Stimulated activated naive CD8-positive, alpha-beta T cell treated with anti-CD3 and anti-CD28 coated beads, Interleukin-15, amount 100 ng/mL, for 72 hours (primary cell): ENCODE measurements around the gene SSB.
"Not testable (repeated sequence)": the region's sequence is repeated elsewhere in the genome, so short reads cannot be mapped to it uniquely, and the experiment has no call there.

Experiments
- ATAC-seq: fragments of 150-1000 bp; cut with Tn5 transposase; 2 replicates; pipeline ENCODE4 v1.10.0; 2021; ENCODE audit warnings: mild to moderate bottlenecking, moderate library complexity
- DNase-seq, 2 donors: peaks; one replicate each; pipeline ENCODE4 v3.0.0; 2021 to 2022
- H3K27ac Mint-ChIP-seq, 2 donors: one replicate each; pipeline ENCODE4 v1.8.0; 2022; ENCODE audit warnings: mild to moderate bottlenecking in 2 of 2, mixed read lengths in 2 of 2, moderate library complexity in 2 of 2
- H3K27me3 Mint-ChIP-seq: one replicate; pipeline ENCODE4 v1.8.0; 2022; ENCODE audit warnings: mixed read lengths
- H3K4me1 Mint-ChIP-seq: one replicate; pipeline ENCODE4 v1.8.0; 2022; ENCODE audit warnings: mild to moderate bottlenecking, mixed read lengths
- H3K4me3 Mint-ChIP-seq, 2 donors: one replicate each; pipeline ENCODE4 v1.8.0; 2022; ENCODE audit warnings: mild to moderate bottlenecking in 2 of 2, mixed read lengths in 2 of 2, moderate library complexity in 1 of 2
- H3K9me3 Mint-ChIP-seq, 2 donors: one replicate each; pipeline ENCODE4 v1.8.0; 2022; ENCODE audit warnings: mixed read lengths in 2 of 2

Gene SSB

GRCh38 chr2:169772651-169773050 lies 26.0 kb upstream of the SSB start:
- Mint-ChIP-seq H3K27me3 (peaks cover 13% of the 10 kb centered on the region), H3K9me3 (no peaks in the 10 kb centered on the region), H3K4me1 (peaks cover 13% of the 10 kb centered on the region), H3K4me3 (no peak overlapping the region), H3K27ac (no peak overlapping the region)
- no peak for ATAC-seq
- no peak for DNase-seq

- H3K4me1 Mint-ChIP-seq = no peaks in the 10 kb centered on the region
- H3K9me3 Mint-ChIP-seq = no peaks in the 10 kb centered on the region
- H3K27me3 Mint-ChIP-seq = no peaks in the 10 kb centered on the region
- H3K4me3 Mint-ChIP-seq = no peak overlapping the region
- H3K27ac Mint-ChIP-seq = no peak overlapping the region
- DNase-seq = no peak
- no peak for ATAC-seq
Measured at GRCh38 chr2:169775354-169775753, 23.3 kb upstream of the SSB start.

- no peak overlapping the region for H3K4me3 Mint-ChIP-seq
- no peak overlapping the region for H3K27ac Mint-ChIP-seq
- H3K27me3 Mint-ChIP-seq = no peaks in the 10 kb centered on the region
- no peak for ATAC-seq
- no peaks in the 10 kb centered on the region for H3K9me3 Mint-ChIP-seq
- H3K4me1 Mint-ChIP-seq = no peaks in the 10 kb centered on the region
- no peak for DNase-seq
Measured at GRCh38 chr2:169775765-169776164, 22.9 kb upstream of the SSB start.

- Mint-ChIP-seq H3K4me3 (no peak overlapping the region), H3K27me3 (no peaks in the 10 kb centered on the region), H3K4me1 (no peaks in the 10 kb centered on the region), H3K9me3 (no peaks in the 10 kb centered on the region), H3K27ac (no peak overlapping the region)
- no peak for DNase-seq
- ATAC-seq = no peak
Measured at GRCh38 chr2:169776252-169776761, 22.4 kb upstream of the SSB start.

GRCh38 chr2:169778446-169778845 lies 20.2 kb upstream of the SSB start:
- H3K27ac Mint-ChIP-seq = no peak overlapping the region
- ATAC-seq = no peak

GRCh38 chr2:169781249-169782013 lies 17.2 kb upstream of the SSB start:
- DNase-seq (no peak), ATAC-seq (no peak)
- H3K27me3 Mint-ChIP-seq = no peaks in the 10 kb centered on the region
- H3K4me1 Mint-ChIP-seq = no peaks in the 10 kb centered on the region
- H3K4me3 Mint-ChIP-seq = no peak overlapping the region
- no peaks in the 10 kb centered on the region for H3K9me3 Mint-ChIP-seq
- H3K27ac Mint-ChIP-seq = no peak overlapping the region

More at GRCh38 chr2:169778446-169778845, 20.2 kb upstream of the SSB start:
- Mint-ChIP-seq H3K4me1 (no peaks in the 10 kb centered on the region), H3K9me3 (no peaks in the 10 kb centered on the region), H3K27me3 (no peaks in the 10 kb centered on the region), H3K4me3 (no peak overlapping the region)
- DNase-seq = no peak

- no peaks in the 10 kb centered on the region for H3K4me1 Mint-ChIP-seq
- H3K27ac Mint-ChIP-seq = no peak overlapping the region
- H3K27me3 Mint-ChIP-seq = peaks cover under 1% of the 10 kb centered on the region
- H3K4me3 Mint-ChIP-seq = no peak overlapping the region
- H3K9me3 Mint-ChIP-seq = no peaks in the 10 kb centered on the region
- no peak for ATAC-seq
- DNase-seq = no peak
Measured at GRCh38 chr2:169782513-169782912, 16.2 kb upstream of the SSB start.

GRCh38 chr2:169790581-169790980 lies 8.1 kb upstream of the SSB start:
- Mint-ChIP-seq H3K4me3 (no peak overlapping the region), H3K9me3 (no peaks in the 10 kb centered on the region), H3K27ac (no peak overlapping the region), H3K4me1 (peaks cover 8% of the 10 kb centered on the region), H3K27me3 (peaks cover 34% of the 10 kb centered on the region)
- DNase-seq = no peak
- no peak for ATAC-seq

GRCh38 chr2:169795181-169795580 lies 3.5 kb upstream of the SSB start:
- Mint-ChIP-seq H3K9me3 (no peaks in the 10 kb centered on the region), H3K4me3 (no peak overlapping the region), H3K27ac (no peak overlapping the region), H3K4me1 (peaks cover 8% of the 10 kb centered on the region), H3K27me3 (peaks cover 8% of the 10 kb centered on the region)
- no peak for DNase-seq
- no peak for ATAC-seq

GRCh38 chr2:169796441-169796840 lies 2.2 kb upstream of the SSB start:
- DNase-seq (no peak), ATAC-seq (no peak)
- Mint-ChIP-seq H3K4me3 (no peak overlapping the region), H3K27me3 (no peaks in the 10 kb centered on the region), H3K9me3 (no peaks in the 10 kb centered on the region), H3K4me1 (peaks cover 8% of the 10 kb centered on the region), H3K27ac (no peak overlapping the region)

- H3K4me3 Mint-ChIP-seq = peak overlapping the region; percentile 13 to 16
- ATAC-seq = no peak
- peaks cover 18% of the 10 kb centered on the region for H3K4me1 Mint-ChIP-seq
- no peaks in the 10 kb centered on the region for H3K9me3 Mint-ChIP-seq
- no peaks in the 10 kb centered on the region for H3K27me3 Mint-ChIP-seq
- H3K27ac Mint-ChIP-seq = no peak overlapping the region
- no peak for DNase-seq
Measured at GRCh38 chr2:169797601-169798000, 1.1 kb upstream of the SSB start.

GRCh38 chr2:169798397-169798717 lies 314 bp upstream of the SSB start:
- peak overlapping the region; percentile 92 to 95 for H3K27ac Mint-ChIP-seq
- ATAC-seq (no peak), DNase-seq (no peak)
- H3K9me3 Mint-ChIP-seq = no peaks in the 10 kb centered on the region
- peak overlapping the region; percentile 92 to 95 for H3K4me3 Mint-ChIP-seq
- no peaks in the 10 kb centered on the region for H3K27me3 Mint-ChIP-seq
- peaks cover 23% of the 10 kb centered on the region for H3K4me1 Mint-ChIP-seq

- no peaks in the 10 kb centered on the region for H3K27me3 Mint-ChIP-seq
- H3K27ac Mint-ChIP-seq = no peak overlapping the region
- H3K4me3 Mint-ChIP-seq = no peak overlapping the region
Measured at GRCh38 chr2:169803480-169803879, 4.8 kb downstream of the SSB start.

GRCh38 chr2:169806586-169806985 lies 7.9 kb downstream of the SSB start:
- Mint-ChIP-seq H3K4me1 (peaks cover 15% of the 10 kb centered on the region), H3K27me3 (no peaks in the 10 kb centered on the region), H3K9me3 (no peaks in the 10 kb centered on the region), H3K27ac (peak overlapping the region; percentile 40 to 42), H3K4me3 (no peak overlapping the region)
- DNase-seq (no peak), ATAC-seq (no peak)

More at GRCh38 chr2:169803480-169803879, 4.8 kb downstream of the SSB start:
- Mint-ChIP-seq H3K4me1 (peaks cover 18% of the 10 kb centered on the region), H3K9me3 (no peaks in the 10 kb centered on the region)
- no peak for ATAC-seq
- DNase-seq = no peak

- Mint-ChIP-seq H3K4me1 (no peaks in the 10 kb centered on the region), H3K27me3 (no peaks in the 10 kb centered on the region), H3K27ac (no peak overlapping the region), H3K4me3 (no peak overlapping the region), H3K9me3 (no peaks in the 10 kb centered on the region)
- DNase-seq = no peak
- ATAC-seq = no peak
Measured at GRCh38 chr2:169808221-169808620, 9.6 kb downstream of the SSB start.

GRCh38 chr2:169815849-169816248 lies 17.2 kb downstream of the SSB start:
- DNase-seq (peak in 1 of 2 donors; percentile 20), ATAC-seq (peak; percentile 89)
- Mint-ChIP-seq H3K9me3 (no peaks in the 10 kb centered on the region), H3K4me1 (peaks cover 26% of the 10 kb centered on the region), H3K27ac (no peak overlapping the region), H3K27me3 (no peaks in the 10 kb centered on the region), H3K4me3 (no peak overlapping the region)

- not testable (repeated sequence) for H3K27ac Mint-ChIP-seq, ATAC-seq
Measured at GRCh38 chr2:169816961-169817360, 18.3 kb downstream of the SSB start.

More at GRCh38 chr2:169816961-169817360, 18.3 kb downstream of the SSB start:
- H3K27me3 Mint-ChIP-seq, H3K4me3 Mint-ChIP-seq, DNase-seq, H3K9me3 Mint-ChIP-seq: not testable (repeated sequence)
- peaks cover 37% of the 10 kb centered on the region for H3K4me1 Mint-ChIP-seq
